Muscle of leg (tissue), 9 donors: ENCODE results near the gene SIKE1. TPM values are rescaled to one million over a fixed set of nuclear protein-coding genes. Genes with fewer than 3 reads are reported as not detected.

Experiments
- polyA plus RNA-seq, 8 donors: library from polyadenylated mRNA; unstranded; fragments of 120-200 nt; gene quantifications; one replicate each; pipeline versions ENCODE4 v1.2.1 to v1.2.3, GENCODE V29; 2013; ENCODE audit warnings: inconsistent platforms in 1 of 8, low replicate concordance in 1 of 8; ENCODE audit not compliant: insufficient read length in 8 of 8, insufficient read depth in 1 of 8
- total RNA-seq: library from RNA; stranded (reverse); fragments of 120-200 nt; gene quantifications from one replicate; pipeline ENCODE4 v1.2.4, GENCODE V29; 2013

The SIKE1 gene
- total and polyA plus RNA-seq, 9 donors, result 18.7 to 60.4 (median 27.2) TPM

Other genes with a start within 250 kb of the SIKE1 start
- gene BCAS2, start 199.1 kb downstream of the SIKE1 start, total RNA-seq, result 27.3 TPM
- 10 to 100 TPM; 21.0 to 31.9 (median 26.2) TPM for gene BCAS2, start 199.1 kb downstream of the SIKE1 start, polyA plus RNA-seq
- gene DENND2C, start 110.6 kb downstream of the SIKE1 start, total RNA-seq, result 7.4 TPM
- 1 to 10 TPM; 2.7 to 9.0 (median 5.0) TPM for gene DENND2C, start 110.6 kb downstream of the SIKE1 start, polyA plus RNA-seq
- gene AMPD1, start 85.1 kb downstream of the SIKE1 start, total RNA-seq, result 49.3 TPM
- 10 to 100 TPM; 36.6 to 96.8 (median 57.7) TPM for gene AMPD1, start 85.1 kb downstream of the SIKE1 start, polyA plus RNA-seq
- gene NRAS, start 63.9 kb downstream of the SIKE1 start, total RNA-seq, result 46.2 TPM
- 10 to 100 TPM; 36.2 to 56.6 (median 50.8) TPM for gene NRAS, start 63.9 kb downstream of the SIKE1 start, polyA plus RNA-seq
- gene CSDE1, start 22.7 kb downstream of the SIKE1 start, total RNA-seq, result 332 TPM
- gene CSDE1, start 22.7 kb downstream of the SIKE1 start, polyA plus RNA-seq, result 100 to 1,000 TPM; 328 to 448 (median 394) TPM
- gene SYCP1, start 74.2 kb upstream of the SIKE1 start, total RNA-seq, result not detected
- gene SYCP1, start 74.2 kb upstream of the SIKE1 start, polyA plus RNA-seq, result not detected
- gene TSHB, start 249.1 kb upstream of the SIKE1 start, total RNA-seq, result not detected
- not detected for gene TSHB, start 249.1 kb upstream of the SIKE1 start, polyA plus RNA-seq